ENCODE results near the gene ZDHHC17. TPM values are rescaled to one million over a fixed set of nuclear protein-coding genes. Genes with fewer than 3 reads are reported as not detected.

Gene ZDHHC17
- total and polyA plus RNA-seq, 2 of the 13 experiments (the other 11 are each of a cell fraction or from before 2014, with no cell fraction given) = 36.7 to 38.5 TPM

- TF ChIP-seq KAT7 (CRISPR knock-in tag; IDR thresholded peaks at IDR 0.05; ENCODE audit: borderline replicate concordance) (peak; percentile 45; the same call in 1 of the 2 replicates), THYN1 (CRISPR knock-in tag; IDR thresholded peaks at IDR 0.05; ENCODE audit: borderline replicate concordance, low read depth) (no peak), HDAC2 (CRISPR knock-in tag; IDR thresholded peaks at IDR 0.05) (no peak), NR2F2 (IDR thresholded peaks at IDR 0.05; ENCODE audit: borderline replicate concordance, low read depth) (no peak), ERF (CRISPR knock-in tag; IDR thresholded peaks at IDR 0.05) (peak; percentile 76; the same call in 1 of the 2 replicates), MZF1 (CRISPR knock-in tag; IDR thresholded peaks at IDR 0.05; ENCODE audit: borderline replicate concordance) (no peak), CHD2 (IDR thresholded peaks at IDR 0.05; ENCODE audit: low read depth, low read length) (no peak; the same call in 1 of the 2 replicates), MBNL3 (CRISPR knock-in tag; conservative IDR thresholded peaks at IDR 0.05) (no peak), ZNF552 (CRISPR knock-in tag; IDR thresholded peaks at IDR 0.05; ENCODE audit: borderline replicate concordance) (no peak), ZNF383 (CRISPR knock-in tag; IDR thresholded peaks at IDR 0.05; ENCODE audit: borderline replicate concordance) (0 out of 2 replicates have a peak, but pooled peaks have one; percentile 52), SP5 (CRISPR knock-in tag; IDR thresholded peaks at IDR 0.05; ENCODE audit: borderline replicate concordance, low read depth) (no peak), ZFP82 (CRISPR knock-in tag; IDR thresholded peaks at IDR 0.05; ENCODE audit: borderline replicate concordance) (peak; percentile 71; the same call in 1 of the 2 replicates), SNAPC5 (CRISPR knock-in tag; IDR thresholded peaks at IDR 0.05; ENCODE audit: borderline replicate concordance) (no peak), TFDP2 (CRISPR knock-in tag; IDR thresholded peaks at IDR 0.05) (peak; percentile 60), ZNF703 (CRISPR knock-in tag; IDR thresholded peaks at IDR 0.05; ENCODE audit: borderline replicate concordance) (no peak), CTCF (CRISPR knock-in tag; IDR thresholded peaks at IDR 0.05) (peak; percentile 6; the same call in 1 of the 2 replicates), ZFP1 (CRISPR knock-in tag; IDR thresholded peaks at IDR 0.05) (no peak), ZNF616 (CRISPR knock-in tag; IDR thresholded peaks at IDR 0.05; ENCODE audit: low read depth) (0 out of 2 replicates have a peak, but pooled peaks have one; percentile 61), ATRX (CRISPR knock-in tag; IDR thresholded peaks at IDR 0.05; ENCODE audit: borderline replicate concordance) (no peak), SNAPC4 (CRISPR knock-in tag; IDR thresholded peaks at IDR 0.05) (no peak)
These were observed at the start of gene ZDHHC17 (continued) for GRCh38 chr12:76763746-76764675.

All from HepG2 (cell line).